GM21825 (cell line): Measurements from ENCODE around the gene IFT74.
"Not testable (repeated sequence)": the region's sequence is repeated elsewhere in the genome, so short reads cannot be mapped to it uniquely, and the experiment has no call there.

ENCODE experiments used
- ATAC-seq: cut with Tn5 transposase; IDR thresholded peaks from one replicate; pipeline ENCODE4 v1.9.1; 2021; ENCODE audit warnings: mild to moderate bottlenecking, moderate library complexity; ENCODE audit not compliant: unreplicated experiment

The IFT74 gene

GRCh38 chr9:27065288-27065687 lies 109.1 kb downstream of the IFT74 start:
- no peak for ATAC-seq

GRCh38 chr9:27073841-27074728 lies 117.9 kb downstream of the IFT74 start:
- ATAC-seq, result no peak

GRCh38 chr9:27078685-27079084 lies 122.5 kb downstream of the IFT74 start:
- ATAC-seq, result no peak

- ATAC-seq, result no peak
These were observed 129.2 kb downstream of the IFT74 start for GRCh38 chr9:27085456-27085855.

GRCh38 chr9:27086818-27087680 lies 130.8 kb downstream of the IFT74 start:
- ATAC-seq, result no peak

GRCh38 chr9:27088981-27089380 lies 132.8 kb downstream of the IFT74 start:
- ATAC-seq, result no peak

- no peak for ATAC-seq
These were observed 133.5 kb downstream of the IFT74 start for GRCh38 chr9:27089706-27090105.

- ATAC-seq, result no peak
These were observed 134.0 kb downstream of the IFT74 start for GRCh38 chr9:27090231-27090630.

GRCh38 chr9:27090711-27091110 lies 134.5 kb downstream of the IFT74 start:
- ATAC-seq, result no peak

- not testable (repeated sequence) for ATAC-seq
These were observed 136.3 kb downstream of the IFT74 start for GRCh38 chr9:27092496-27092895.

- ATAC-seq, result not testable (repeated sequence)
These were observed 137.3 kb downstream of the IFT74 start for GRCh38 chr9:27093384-27094067.

- ATAC-seq, result no peak
These were observed 138.6 kb downstream of the IFT74 start for GRCh38 chr9:27094640-27095298.

GRCh38 chr9:27107241-27107640 lies 151.0 kb downstream of the IFT74 start:
- ATAC-seq, result no peak

GRCh38 chr9:27108981-27109541 lies 152.8 kb downstream of the IFT74 start, which contains the start of gene TEK:
Gene TEK, plus strand, starts transcription at chr9:27109225. Its CDS starts 366 bp downstream, at chr9:27109591.
- no peak for ATAC-seq

- no peak for ATAC-seq
These were observed 153.4 kb downstream of the IFT74 start for GRCh38 chr9:27109621-27110020.

GRCh38 chr9:27110181-27110580 lies 154.0 kb downstream of the IFT74 start:
- no peak for ATAC-seq

GRCh38 chr9:27112235-27112634 lies 156.0 kb downstream of the IFT74 start:
- ATAC-seq, result no peak
